Activated CD4-positive, alpha-beta T cell treated with anti-CD3 and anti-CD28 coated beads, Interleukin-2, Interleukin-6, amounts not matched to agents 100 ng/mL and 50 ng/mL, durations not matched to agents 16 hours and 8 hours (primary cell): ENCODE data around the gene CLNK.

Experiments
- DNase-seq: peaks from one replicate; pipeline ENCODE4 v3.0.0-alpha.2; 2020

CLNK gene

GRCh38 chr4:10698172-10698571 lies 13.6 kb upstream of the CLNK start:
- DNase-seq: no peak

GRCh38 chr4:10697086-10697485 lies 12.5 kb upstream of the CLNK start:
- no peak for DNase-seq

GRCh38 chr4:10696253-10696652 lies 11.7 kb upstream of the CLNK start:
- no peak for DNase-seq

- DNase-seq: no peak
These were observed 10.3 kb upstream of the CLNK start for GRCh38 chr4:10694828-10695209.

GRCh38 chr4:10694151-10694827 lies 9.7 kb upstream of the CLNK start:
- no peak for DNase-seq

GRCh38 chr4:10691651-10692050 lies 7.1 kb upstream of the CLNK start:
- DNase-seq: no peak

- DNase-seq: no peak
These were observed 5.8 kb upstream of the CLNK start for GRCh38 chr4:10690185-10690907.

- DNase-seq: no peak
These were observed 4.3 kb upstream of the CLNK start for GRCh38 chr4:10688846-10689245.

- no peak for DNase-seq
These were observed 3.5 kb upstream of the CLNK start for GRCh38 chr4:10688022-10688421.

- no peak for DNase-seq
These were observed 3.0 kb upstream of the CLNK start for GRCh38 chr4:10687526-10687925.

- DNase-seq: no peak
These were observed 2.2 kb downstream of the CLNK start for GRCh38 chr4:10682397-10682796.

- no peak for DNase-seq
These were observed 6.6 kb downstream of the CLNK start for GRCh38 chr4:10677796-10678497.

- no peak for DNase-seq
These were observed 10.7 kb downstream of the CLNK start for GRCh38 chr4:10673817-10674369.

- DNase-seq: no peak
These were observed 12.2 kb downstream of the CLNK start for GRCh38 chr4:10672379-10672778.

- no peak for DNase-seq
These were observed 12.8 kb downstream of the CLNK start for GRCh38 chr4:10671799-10672198.

- peak; percentile 58 for DNase-seq
These were observed 13.2 kb downstream of the CLNK start for GRCh38 chr4:10671366-10671765.

GRCh38 chr4:10670321-10670720 lies 14.2 kb downstream of the CLNK start:
- DNase-seq: no peak

- DNase-seq: no peak
These were observed 16.8 kb downstream of the CLNK start for GRCh38 chr4:10667701-10668326.

- DNase-seq: no peak
These were observed 18.0 kb downstream of the CLNK start for GRCh38 chr4:10666616-10667015.

GRCh38 chr4:10664408-10664807 lies 20.2 kb downstream of the CLNK start:
- peak; percentile 18 for DNase-seq

- DNase-seq: no peak
These were observed 21.6 kb downstream of the CLNK start for GRCh38 chr4:10662937-10663336.

GRCh38 chr4:10661047-10661446 lies 23.5 kb downstream of the CLNK start:
- no peak for DNase-seq

GRCh38 chr4:10659251-10659650 lies 25.3 kb downstream of the CLNK start:
- no peak for DNase-seq
